ENCODE data around the gene TMC6.
A peak's percentile ranks its signal among the peaks of the same experiment; 100 is the strongest.

TMC6 gene

GRCh38 chr17:78135858-78136500 is 7.4 kb upstream of the TMC6 start:
- no peak for DNase-seq

GRCh38 chr17:78134899-78135385 is 6.4 kb upstream of the TMC6 start:
- DNase-seq: no peak

- peak; percentile 44 to 57 for DNase-seq
Observed at GRCh38 chr17:78133971-78134898, 5.7 kb upstream of the TMC6 start.

GRCh38 chr17:78133179-78133951 is 4.8 kb upstream of the TMC6 start:
- no peak for DNase-seq

GRCh38 chr17:78132767-78133178 is 4.2 kb upstream of the TMC6 start:
- no peak for DNase-seq

GRCh38 chr17:78132084-78132676 is 3.6 kb upstream of the TMC6 start:
- no peak for DNase-seq

- peak; percentile 27 to 69 for DNase-seq
Observed at GRCh38 chr17:78131172-78132083, 2.9 kb upstream of the TMC6 start.

- peak; percentile 57 to 58 for DNase-seq
Observed at GRCh38 chr17:78130437-78131101, 2.0 kb upstream of the TMC6 start, which contains the start of gene TMC8. Gene TMC8, plus strand, starts transcription at chr17:78130771. Its CDS starts 818 bp downstream, at chr17:78131589.

GRCh38 chr17:78130090-78130436 is 1.5 kb upstream of the TMC6 start:
- DNase-seq: no peak

- DNase-seq: no peak
Observed at GRCh38 chr17:78129351-78130089, 965 bp upstream of the TMC6 start.

- no peak for DNase-seq
Observed at GRCh38 chr17:78127888-78128550, 536 bp downstream of the TMC6 start.

- DNase-seq: peak; percentile 90 to 92
Observed at GRCh38 chr17:78127239-78127887, 1.2 kb downstream of the TMC6 start.

GRCh38 chr17:78126895-78127238 is 1.7 kb downstream of the TMC6 start:
- DNase-seq: no peak

- DNase-seq: no peak
Observed at GRCh38 chr17:78125976-78126894, 2.3 kb downstream of the TMC6 start.

GRCh38 chr17:78125138-78125913 is 3.2 kb downstream of the TMC6 start:
- peak in 1 of 2 donors; percentile 42 for DNase-seq

- DNase-seq: no peak
Observed at GRCh38 chr17:78124836-78125137, 3.8 kb downstream of the TMC6 start.

All from inflammatory macrophage (primary cell).